Sigmoid colon (tissue), 4 donors: ENCODE measurements around the gene FOXD4.
"Not testable (repeated sequence)": the region's sequence is repeated elsewhere in the genome, so short reads cannot be mapped to it uniquely, and the experiment has no call there.

Experiments used
- CTCF ChIP-seq, 4 experiments: fragments of 450-650 bp in 3 of 4; fragments of 200-600 bp in 1 of 4; IDR thresholded peaks; one replicate each; pipeline ENCODE4 v1.5.1; 2016 to 2019; ENCODE audit warnings: antibody characterized with exemption in 4 of 4, mild to moderate bottlenecking in 3 of 4, moderate library complexity in 2 of 4
- EP300 ChIP-seq, 4 donors: sonication (generic); formaldehyde crosslinking; IDR thresholded peaks; one replicate each; pipeline ENCODE4 v1.6.1; 2017; ENCODE audit warnings: antibody characterized with exemption in 4 of 4
- POLR2A ChIP-seq, 2 donors: fragments of 450-650 bp; IDR thresholded peaks; one replicate each; pipeline ENCODE4 v1.6.1; 2016; ENCODE audit warnings: antibody characterized with exemption in 2 of 2, mild to moderate bottlenecking in 2 of 2, moderate library complexity in 2 of 2
- POLR2AphosphoS5 ChIP-seq, 4 donors: sonication (generic); formaldehyde crosslinking; IDR thresholded peaks; one replicate each; pipeline ENCODE4 v1.6.1; 2017; ENCODE audit warnings: antibody characterized with exemption in 4 of 4

- TF ChIP-seq CTCF, POLR2AphosphoS5, POLR2A, EP300 (IDR thresholded peaks at IDR 0.05): not testable (repeated sequence)
Observed at GRCh38 chr9:105991-106390, 12.2 kb downstream of the FOXD4 start.
